Keratinocyte (primary cell): ENCODE data around the gene TENM4. TPM values are rescaled to one million over a fixed set of nuclear protein-coding genes. Genes with fewer than 3 reads are reported as not detected.

Experiments used
- DNase-seq: peaks from one replicate; pipeline ENCODE4 v3.0.0-alpha.2; 2011; ENCODE audit warnings: low read depth, missing footprints, low spot score
- FAIRE-seq: peaks from 2 replicates; lab custom pipeline; 2011; peaks lifted over from hg19 to GRCh38; lab: Jason Lieb, UNC
- H2AFZ ChIP-seq: 2 replicates; pipeline ENCODE4 v1.6.0; 2012; ENCODE audit warnings: low read length, control low read depth, inconsistent platforms; ENCODE audit not compliant: control insufficient read depth
- H3K27ac ChIP-seq: 2 replicates; pipeline ENCODE4 v1.5.1; 2011; ENCODE audit warnings: low read length; ENCODE audit not compliant: control insufficient read depth, insufficient read depth
- H3K27me3 ChIP-seq: 3 replicates; pipeline ENCODE4 v1.6.0; 2011; ENCODE audit warnings: low read length; ENCODE audit not compliant: control insufficient read depth, insufficient read depth; ENCODE audit errors: extremely low read depth
- H3K36me3 ChIP-seq, 2 experiments: 2 replicates in 1 of 2; 3 replicates in 1 of 2; pipeline ENCODE4 v1.5.1; 2011; ENCODE audit warnings: low read length in 2 of 2, mild to moderate bottlenecking in 1 of 2; ENCODE audit not compliant: control insufficient read depth in 2 of 2, insufficient read depth in 2 of 2; ENCODE audit errors: extremely low read depth in 1 of 2
- H3K4me1 ChIP-seq: 3 replicates; pipeline ENCODE4 v1.5.1; 2011; ENCODE audit warnings: low read length; ENCODE audit not compliant: control insufficient read depth, insufficient read depth; ENCODE audit errors: extremely low read depth
- H3K4me2 ChIP-seq: 3 replicates; pipeline ENCODE4 v1.6.0; 2011; ENCODE audit warnings: low read depth, low read length; ENCODE audit not compliant: control insufficient read depth, insufficient read depth; ENCODE audit errors: extremely low read depth
- H3K4me3 ChIP-seq, 3 experiments: fragments of 200-600 bp in 1 of 3; sonication (generic) in 1 of 3; 2 replicates in 2 of 3; 3 replicates in 1 of 3; pipeline ENCODE4 v1.5.1; 2011 to 2016; ENCODE audit warnings: low read length in 3 of 3, mild to moderate bottlenecking in 3 of 3, control low read depth in 2 of 3, inconsistent platforms in 1 of 3, low read depth in 1 of 3, mixed read lengths in 1 of 3, mixed run types in 1 of 3, moderate library complexity in 1 of 3; ENCODE audit not compliant: control insufficient read depth in 2 of 3, insufficient read depth in 2 of 3; ENCODE audit errors: extremely low read depth in 1 of 3
- H3K79me2 ChIP-seq: 2 replicates; pipeline ENCODE4 v1.6.0; 2012; ENCODE audit warnings: low read length; ENCODE audit not compliant: control insufficient read depth, insufficient read depth
- H3K9ac ChIP-seq: 3 replicates; pipeline ENCODE4 v1.6.0; 2011; ENCODE audit warnings: low read length; ENCODE audit not compliant: control insufficient read depth, insufficient read depth; ENCODE audit errors: extremely low read depth
- H3K9me1 ChIP-seq: 3 replicates; pipeline ENCODE4 v1.6.0; 2011; ENCODE audit warnings: low read length; ENCODE audit not compliant: control insufficient read depth, insufficient read depth; ENCODE audit errors: extremely low read depth
- H3K9me3 ChIP-seq: 2 replicates; pipeline ENCODE4 v1.5.1; 2012; ENCODE audit warnings: low read depth, low read length; ENCODE audit not compliant: control insufficient read depth
- H4K20me1 ChIP-seq: 3 replicates; pipeline ENCODE4 v1.6.0; 2011; ENCODE audit warnings: low read length; ENCODE audit not compliant: control insufficient read depth, insufficient read depth; ENCODE audit errors: extremely low read depth
- CTCF ChIP-seq, 3 experiments: IDR thresholded peaks in 1 of 3; conservative IDR thresholded peaks in 1 of 3; optimal IDR thresholded peaks in 1 of 3; 2 replicates in 2 of 3; 3 replicates in 1 of 3; pipeline versions ENCODE3 to v1.5.1; 2011; ENCODE audit warnings: low read length in 3 of 3, mild to moderate bottlenecking in 3 of 3, moderate library complexity in 2 of 3, control low read depth in 1 of 3, inconsistent platforms in 1 of 3; ENCODE audit not compliant: insufficient read depth in 2 of 3; ENCODE audit errors: extremely low read depth in 1 of 3
- EZH2 ChIP-seq: IDR thresholded peaks from one replicate; pipeline ENCODE4 v1.6.1; 2012; ENCODE audit warnings: inconsistent platforms, mild to moderate bottlenecking, low read length, moderate library complexity
- dilution Hi-C: fragments of 300-500 bp; cut with MboI; formaldehyde crosslinking; loops from one replicate; pipeline ENCODE4 v1.7.0; 2020; ENCODE audit warnings: low sequenced_read_pairs; ENCODE audit not compliant: extremely low pct_ligation_motif_present
- polyA plus RNA-seq, 5 experiments: library from polyadenylated mRNA; depleted of rRNA in 3 of 5; stranded (reverse) in 3 of 5; stranded (forward) in 1 of 5; unstranded in 1 of 5; fragments of >200 nt; gene quantifications; 1 replicate in 1 of 5; 2 replicates in 3 of 5; 3 replicates in 1 of 5; pipeline versions ENCODE4 v1.2.1 to v1.2.3, GENCODE V29; 2011 to 2012; ENCODE audit warnings: missing spikeins in 2 of 5, low read depth in 1 of 5, low replicate concordance in 1 of 5

TENM4 gene
- polyA plus RNA-seq, 1 donor (not counting 4 experiments of a cell fraction or from before 2014, with no cell fraction given) = 3.5 TPM

- no peak overlapping the region for H3K9ac ChIP-seq
- no peak overlapping the region for H2AFZ ChIP-seq
- no peaks in the 10 kb centered on the region for H3K27me3 ChIP-seq
- dilution Hi-C loops = no loop called here
- no peaks in the 10 kb centered on the region for H3K36me3 ChIP-seq
- DNase-seq = no peak
- no peak overlapping the region for H3K4me2 ChIP-seq
- H3K9me1 ChIP-seq = no peaks in the 10 kb centered on the region
- no peak overlapping the region for H3K4me3 ChIP-seq
- H4K20me1 ChIP-seq = no peaks in the 10 kb centered on the region
- no peak for FAIRE-seq
- no peaks in the 10 kb centered on the region for H3K4me1 ChIP-seq
- no peaks in the 10 kb centered on the region for H3K9me3 ChIP-seq
- no peak overlapping the region for H3K27ac ChIP-seq
- TF ChIP-seq CTCF (optimal IDR thresholded peaks at IDR 0.05 in 1 of 3, IDR thresholded peaks at IDR 0.05 in 1 of 3, conservative IDR thresholded peaks at IDR 0.05 in 1 of 3; ENCODE audit: extremely low read depth in 1 of 3, insufficient read depth in 2 of 3, low read length in 3 of 3) (no peak), EZH2 (no peak)
- H3K79me2 ChIP-seq = no peaks in the 10 kb centered on the region
These were observed 434.0 kb downstream of the TENM4 start for GRCh38 chr11:79006854-79007253.

GRCh38 chr11:78996007-78996406 lies 444.8 kb downstream of the TENM4 start:
- Histone ChIP-seq H3K4me1 (no peaks in the 10 kb centered on the region), H3K36me3 (no peaks in the 10 kb centered on the region), H3K27me3 (no peaks in the 10 kb centered on the region), H4K20me1 (no peaks in the 10 kb centered on the region), H3K9ac (no peak overlapping the region), H3K27ac (no peak overlapping the region), H3K9me3 (no peaks in the 10 kb centered on the region), H3K79me2 (no peaks in the 10 kb centered on the region), H3K4me2 (no peak overlapping the region), H3K9me1 (no peaks in the 10 kb centered on the region), H2AFZ (no peak overlapping the region), H3K4me3 (no peak overlapping the region)
- no peak for DNase-seq
- FAIRE-seq = no peak
- no peak for TF ChIP-seq CTCF (optimal IDR thresholded peaks at IDR 0.05 in 1 of 3, IDR thresholded peaks at IDR 0.05 in 1 of 3, conservative IDR thresholded peaks at IDR 0.05 in 1 of 3; ENCODE audit: extremely low read depth in 1 of 3, insufficient read depth in 2 of 3, low read length in 3 of 3)
- no peak for TF ChIP-seq EZH2
- dilution Hi-C loops = no loop called here
